GM19240 (cell line): Measurements from ENCODE around the gene TTC28.
"Not testable (repeated sequence)": the region's sequence is repeated elsewhere in the genome, so short reads cannot be mapped to it uniquely, and the experiment has no call there.

ENCODE experiments used
- DNase-seq: peaks from one replicate; pipeline ENCODE4 v3.0.0; 2011; ENCODE audit warnings: low spot score; ENCODE audit not compliant: insufficient read length

The TTC28 gene

GRCh38 chr22:28111501-28112189, 568.0 kb downstream of the TTC28 start:
- no peak for DNase-seq

GRCh38 chr22:28108851-28109250, 570.8 kb downstream of the TTC28 start:
- DNase-seq, result no peak

- no peak for DNase-seq
Observed at GRCh38 chr22:28106617-28107016, 573.0 kb downstream of the TTC28 start.

- DNase-seq, result no peak
Observed at GRCh38 chr22:28105988-28106387, 573.7 kb downstream of the TTC28 start.

GRCh38 chr22:28105413-28105812, 574.2 kb downstream of the TTC28 start:
- DNase-seq, result no peak

GRCh38 chr22:28103596-28103995, 576.0 kb downstream of the TTC28 start:
- DNase-seq, result no peak

GRCh38 chr22:28102151-28102812, 577.4 kb downstream of the TTC28 start:
- DNase-seq, result no peak

- DNase-seq, result no peak
Observed at GRCh38 chr22:28097627-28098026, 582.0 kb downstream of the TTC28 start.

- DNase-seq, result no peak
Observed at GRCh38 chr22:28096161-28096560, 583.5 kb downstream of the TTC28 start.

- DNase-seq, result no peak
Observed at GRCh38 chr22:28095316-28096095, 584.1 kb downstream of the TTC28 start.

- no peak for DNase-seq
Observed at GRCh38 chr22:28094771-28095170, 584.9 kb downstream of the TTC28 start.

GRCh38 chr22:28093711-28094110, 585.9 kb downstream of the TTC28 start:
- no peak for DNase-seq

- no peak for DNase-seq
Observed at GRCh38 chr22:28091486-28091885, 588.2 kb downstream of the TTC28 start.

GRCh38 chr22:28089541-28089940, 590.1 kb downstream of the TTC28 start:
- not testable (repeated sequence) for DNase-seq

GRCh38 chr22:28077166-28077565, 602.5 kb downstream of the TTC28 start:
- DNase-seq, result no peak

GRCh38 chr22:28075358-28075981, 604.2 kb downstream of the TTC28 start:
- DNase-seq, result no peak

GRCh38 chr22:28074526-28074925, 605.1 kb downstream of the TTC28 start:
- DNase-seq, result no peak

GRCh38 chr22:28072066-28072465, 607.6 kb downstream of the TTC28 start:
- no peak for DNase-seq

GRCh38 chr22:28068826-28069225, 610.8 kb downstream of the TTC28 start:
- DNase-seq, result no peak

- no peak for DNase-seq
Observed at GRCh38 chr22:28064920-28065319, 614.7 kb downstream of the TTC28 start.

GRCh38 chr22:28063656-28064055, 616.0 kb downstream of the TTC28 start:
- no peak for DNase-seq

- DNase-seq, result not testable (repeated sequence)
Observed at GRCh38 chr22:28060594-28060993, 619.0 kb downstream of the TTC28 start.
